ENCODE data around the gene AFF3. TPM values are rescaled to one million over a fixed set of nuclear protein-coding genes. Genes with fewer than 3 reads are reported as not detected.
A peak's percentile ranks its signal among the peaks of the same experiment; 100 is the strongest.

The AFF3 gene
- total and polyA plus RNA-seq, 3 donors from 2014 or later, result 18.0 to 34.4 (median 27.1) TPM

DNA sequence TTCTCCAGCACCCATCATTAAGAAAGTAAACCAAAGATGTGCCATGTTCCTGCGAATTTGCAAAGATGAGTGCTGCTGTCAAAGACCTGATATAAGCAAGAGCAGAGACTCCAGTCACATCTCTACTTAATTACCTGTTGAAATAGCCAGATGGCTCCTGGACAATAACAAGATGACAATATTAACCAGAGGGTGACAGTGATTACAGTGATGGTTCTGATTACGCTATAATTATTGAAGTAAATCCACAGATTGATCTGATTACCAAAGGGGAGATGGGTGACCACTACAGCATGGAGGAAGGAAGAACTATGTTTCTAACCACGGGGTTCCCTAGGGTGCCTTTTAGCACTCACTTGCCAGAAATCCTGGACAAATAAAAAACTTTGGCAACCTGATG is 36.5 kb upstream of the AFF3 start:
- TF ChIP-seq, protein P1, sequence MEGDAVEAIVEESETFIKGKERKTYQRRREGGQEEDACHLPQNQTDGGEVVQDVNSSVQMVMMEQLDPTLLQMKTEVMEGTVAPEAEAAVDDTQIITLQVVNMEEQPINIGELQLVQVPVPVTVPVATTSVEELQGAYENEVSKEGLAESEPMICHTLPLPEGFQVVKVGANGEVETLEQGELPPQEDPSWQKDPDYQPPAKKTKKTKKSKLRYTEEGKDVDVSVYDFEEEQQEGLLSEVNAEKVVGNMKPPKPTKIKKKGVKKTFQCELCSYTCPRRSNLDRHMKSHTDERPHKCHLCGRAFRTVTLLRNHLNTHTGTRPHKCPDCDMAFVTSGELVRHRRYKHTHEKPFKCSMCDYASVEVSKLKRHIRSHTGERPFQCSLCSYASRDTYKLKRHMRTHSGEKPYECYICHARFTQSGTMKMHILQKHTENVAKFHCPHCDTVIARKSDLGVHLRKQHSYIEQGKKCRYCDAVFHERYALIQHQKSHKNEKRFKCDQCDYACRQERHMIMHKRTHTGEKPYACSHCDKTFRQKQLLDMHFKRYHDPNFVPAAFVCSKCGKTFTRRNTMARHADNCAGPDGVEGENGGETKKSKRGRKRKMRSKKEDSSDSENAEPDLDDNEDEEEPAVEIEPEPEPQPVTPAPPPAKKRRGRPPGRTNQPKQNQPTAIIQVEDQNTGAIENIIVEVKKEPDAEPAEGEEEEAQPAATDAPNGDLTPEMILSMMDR (IDR thresholded peaks at IDR 0.05), result no peak
- no peak for TF ChIP-seq POLR2A (IDR thresholded peaks at IDR 0.05)
- no peaks in the 10 kb centered on the region for H3K36me3 ChIP-seq (ENCODE audit: low read depth, missing control alignments)
- peaks cover 12% of the 10 kb centered on the region for H3K4me1 ChIP-seq
- DNase-seq, result no peak
- no peak overlapping the region for H3K27ac ChIP-seq
- H3K27me3 ChIP-seq, result no peaks in the 10 kb centered on the region
- H3K9me3 ChIP-seq, result no peaks in the 10 kb centered on the region
- intact Hi-C loops (cut with DNase I; ENCODE audit: low total_unique reads), result no loop called here
- H3K4me3 ChIP-seq, result no peak overlapping the region
- WGBS, 2 donors, result 87 to 91% methylated on average over 3 of the region's 3 CpGs

DNA sequence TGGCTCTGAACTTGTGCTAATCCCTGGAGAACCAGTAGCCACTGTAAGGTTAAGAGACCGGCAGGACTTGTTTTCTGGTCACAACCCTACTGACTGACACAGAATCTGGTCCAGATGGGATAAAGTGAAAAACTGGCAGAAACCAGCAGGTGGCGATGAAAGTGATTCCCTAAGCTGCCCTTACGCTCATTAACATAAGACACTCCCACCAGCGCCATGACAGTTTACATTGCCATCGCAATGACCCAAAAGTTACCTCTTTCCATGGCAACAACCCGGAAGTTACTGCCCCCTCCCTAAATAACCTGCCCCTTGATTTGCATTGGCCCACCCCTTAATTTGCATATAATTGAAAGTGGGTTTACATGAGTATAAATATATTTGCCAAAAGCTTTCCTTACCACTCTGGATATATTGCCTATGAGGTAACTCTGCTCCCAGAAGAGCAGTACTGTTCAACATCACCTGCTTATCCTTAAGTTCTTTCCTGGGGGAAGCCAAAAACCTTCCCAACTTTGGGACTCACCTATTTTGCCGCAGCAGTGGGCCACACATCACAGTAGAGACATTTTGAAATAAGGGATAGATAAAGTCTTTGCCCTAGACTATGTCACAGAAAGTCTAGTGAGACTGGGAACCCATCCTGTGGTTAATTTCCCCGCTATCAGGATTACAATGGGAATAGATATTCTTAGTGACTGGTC is 35.8 kb upstream of the AFF3 start:
- intact Hi-C loops (cut with DNase I; ENCODE audit: low total_unique reads), result no loop called here
- Histone ChIP-seq H3K4me1 (peaks cover 13% of the 10 kb centered on the region), H3K27ac (no peak overlapping the region), H3K27me3 (no peaks in the 10 kb centered on the region), H3K9me3 (no peaks in the 10 kb centered on the region), H3K36me3 (ENCODE audit: low read depth, missing control alignments) (no peaks in the 10 kb centered on the region), H3K4me3 (no peak overlapping the region)
- no peak for TF ChIP-seq POLR2A (IDR thresholded peaks at IDR 0.05)
- TF ChIP-seq, protein P1 (IDR thresholded peaks at IDR 0.05), result no peak
- 50 to 64% methylated on average over 6 to 8 of the region's 8 CpGs for WGBS, 2 donors
- DNase-seq, result peak; percentile 75

DNA sequence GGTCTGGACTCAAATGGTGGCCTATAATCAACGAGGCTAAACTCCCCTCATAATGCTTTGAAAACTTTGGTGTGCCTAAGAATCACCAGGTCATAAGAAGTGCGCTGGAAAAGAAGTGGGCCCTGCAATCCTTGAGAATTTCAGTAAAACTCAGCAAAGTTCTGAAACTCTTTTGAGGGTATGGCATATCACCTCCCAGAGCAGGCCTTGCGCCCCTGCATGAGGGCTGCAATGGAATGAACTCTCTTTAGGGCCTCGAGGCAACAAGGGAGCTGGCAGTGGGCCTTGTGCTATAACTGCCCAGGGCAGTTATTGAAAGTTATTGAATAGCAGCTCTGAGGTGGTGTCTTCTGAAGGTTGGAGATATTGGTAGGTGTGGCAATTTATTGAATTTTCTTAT is 34.5 kb upstream of the AFF3 start:
- no peak for TF ChIP-seq POLR2A (IDR thresholded peaks at IDR 0.05)
- TF ChIP-seq, protein P1 (IDR thresholded peaks at IDR 0.05), result no peak
- intact Hi-C loops (cut with DNase I; ENCODE audit: low total_unique reads), result no loop called here
- Histone ChIP-seq H3K27ac (no peak overlapping the region), H3K9me3 (no peaks in the 10 kb centered on the region), H3K4me3 (no peak overlapping the region), H3K4me1 (peaks cover 6% of the 10 kb centered on the region), H3K27me3 (no peaks in the 10 kb centered on the region), H3K36me3 (ENCODE audit: low read depth, missing control alignments) (no peaks in the 10 kb centered on the region)
- DNase-seq, result no peak
- WGBS, 2 donors, result 91 to 95% methylated on average over 4 of the region's 4 CpGs

DNA sequence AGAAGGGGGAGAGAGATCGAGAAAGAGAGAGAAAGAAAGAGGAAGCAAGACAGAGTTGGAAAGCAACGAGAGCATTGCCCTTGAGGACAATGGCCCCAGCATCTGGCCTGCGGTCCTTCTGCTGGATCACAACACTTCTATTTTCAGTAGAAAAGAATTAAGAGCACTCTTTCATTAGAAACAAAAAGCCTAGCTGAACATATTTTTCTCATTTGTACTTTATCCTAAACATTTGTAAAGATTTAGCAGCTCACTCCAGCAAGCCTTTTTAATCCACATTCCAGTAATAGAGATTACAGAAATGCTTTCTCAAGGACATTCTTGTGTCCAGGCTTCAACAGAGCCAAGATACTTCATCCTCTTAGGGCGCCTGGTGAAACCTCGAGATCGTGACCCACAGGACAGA is 31.6 kb upstream of the AFF3 start:
- WGBS, 2 donors, result 31 to 33% methylated on average over 6 of the region's 6 CpGs
- intact Hi-C loops (cut with DNase I; ENCODE audit: low total_unique reads), result no loop called here
- no peak overlapping the region for H3K27ac ChIP-seq
- no peaks in the 10 kb centered on the region for H3K27me3 ChIP-seq
- no peaks in the 10 kb centered on the region for H3K9me3 ChIP-seq
- no peaks in the 10 kb centered on the region for H3K36me3 ChIP-seq (ENCODE audit: low read depth, missing control alignments)
- no peak for DNase-seq
- peaks cover 6% of the 10 kb centered on the region for H3K4me1 ChIP-seq
- no peak overlapping the region for H3K4me3 ChIP-seq
- no peak for TF ChIP-seq POLR2A (IDR thresholded peaks at IDR 0.05)

DNA sequence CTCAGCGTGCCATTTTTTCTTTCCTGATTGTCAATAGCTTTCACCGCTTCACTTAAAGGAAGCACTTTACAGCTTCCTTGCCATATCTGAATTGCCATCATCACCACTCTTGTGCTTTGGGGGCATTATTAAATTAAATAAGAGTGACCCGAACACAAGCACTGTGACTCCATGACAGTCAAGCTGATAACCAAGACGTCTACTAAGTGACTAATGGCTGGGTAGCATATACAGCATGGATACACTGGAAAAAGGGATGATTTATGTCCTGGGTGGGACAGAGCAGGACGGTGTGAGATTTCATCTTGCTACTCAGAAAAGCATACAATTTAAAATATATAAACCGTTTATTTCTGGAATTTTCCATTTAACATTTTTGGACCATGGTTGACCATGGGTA is 24.3 kb upstream of the AFF3 start:
- TF ChIP-seq POLR2A (IDR thresholded peaks at IDR 0.05), result no peak
- TF ChIP-seq, protein P1 (IDR thresholded peaks at IDR 0.05), result no peak
- H3K27me3 ChIP-seq, result no peaks in the 10 kb centered on the region
- WGBS, 2 donors, result 88 to 92% methylated on average over 6 of the region's 6 CpGs
- no peak for DNase-seq
- no peaks in the 10 kb centered on the region for H3K4me1 ChIP-seq
- H3K4me3 ChIP-seq, result no peak overlapping the region
- H3K36me3 ChIP-seq (ENCODE audit: low read depth, missing control alignments), result no peaks in the 10 kb centered on the region
- H3K27ac ChIP-seq, result no peak overlapping the region
- intact Hi-C loops (cut with DNase I; ENCODE audit: low total_unique reads), result no loop called here
- no peaks in the 10 kb centered on the region for H3K9me3 ChIP-seq
